PC-3 (cell line): ENCODE measurements around the gene KRTAP10-4.
A peak's percentile ranks its signal among the peaks of the same experiment; 100 is the strongest.

Experiments used
- CTCF ChIP-seq: fragments of 300-600 bp; sonication (generic); conservative IDR thresholded peaks from 2 replicates; pipeline ENCODE4 v1.5.1; 2017; ENCODE audit warnings: antibody characterized with exemption, low read depth, mild to moderate bottlenecking, low read length
- EZH2 ChIP-seq: fragments of 300-600 bp; sonication (generic); IDR thresholded peaks from one replicate; pipeline ENCODE4 v1.6.1; 2017; ENCODE audit warnings: antibody characterized with exemption, mild to moderate bottlenecking, low read length; ENCODE audit not compliant: unreplicated experiment
- EZH2phosphoT487 ChIP-seq: fragments of 300-600 bp; sonication (generic); IDR thresholded peaks from 2 replicates; pipeline ENCODE4 v1.6.1; 2018; ENCODE audit warnings: mild to moderate bottlenecking, antibody characterized with exemption, low read length, borderline replicate concordance

- peak; percentile 47 for TF ChIP-seq CTCF
- no peak for TF ChIP-seq EZH2
- no peak for TF ChIP-seq EZH2phosphoT487
Measured at GRCh38 chr21:44618504-44618903, 45.0 kb downstream of the KRTAP10-4 start.
